Measurements from ENCODE around the gene WFIKKN1.

The WFIKKN1 gene

GRCh38 chr16:621526-622105, 9.2 kb upstream of the WFIKKN1 start:
- Histone ChIP-seq H3K4me3 (no peak overlapping the region), H3K36me3 (replicated peaks) (no peaks in the 10 kb centered on the region), H3K9me3 (no peaks in the 10 kb centered on the region), H3K4me1 (no peaks in the 10 kb centered on the region), H3K27me3 (ENCODE audit: low read depth) (no peaks in the 10 kb centered on the region)
- in situ Hi-C loops (cut with MboI; ENCODE audit: low sequenced_read_pairs): no loop called here
- no peak for DNase-seq (ENCODE audit: low spot score in 2 of 2)

DNA sequence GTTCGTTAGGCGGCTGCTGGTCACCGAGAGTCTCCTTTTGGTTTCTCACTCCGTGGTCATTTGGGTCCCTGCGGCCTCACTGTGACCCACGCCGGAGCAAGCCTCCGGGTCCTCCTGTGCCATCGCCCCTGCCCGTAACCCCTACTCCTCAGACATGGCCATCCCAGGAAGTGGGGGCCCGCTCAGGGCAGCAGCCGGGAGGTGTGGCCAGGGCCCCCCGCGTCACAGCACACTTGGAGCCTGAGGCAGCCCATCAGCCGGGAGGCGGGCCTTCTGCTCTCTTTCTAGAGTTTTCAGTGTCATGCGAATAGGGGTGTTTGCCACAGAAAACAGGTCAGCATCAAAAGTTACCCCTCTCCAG, 7.9 kb upstream of the WFIKKN1 start:
- no peaks in the 10 kb centered on the region for H3K9me3 ChIP-seq
- H3K4me3 ChIP-seq: no peak overlapping the region
- no peaks in the 10 kb centered on the region for H3K4me1 ChIP-seq
- no peaks in the 10 kb centered on the region for H3K27me3 ChIP-seq (ENCODE audit: low read depth)
- DNase-seq (ENCODE audit: low spot score in 2 of 2): no peak
- in situ Hi-C loops (cut with MboI; ENCODE audit: low sequenced_read_pairs): no loop called here
- H3K36me3 ChIP-seq (replicated peaks): no peaks in the 10 kb centered on the region

DNA sequence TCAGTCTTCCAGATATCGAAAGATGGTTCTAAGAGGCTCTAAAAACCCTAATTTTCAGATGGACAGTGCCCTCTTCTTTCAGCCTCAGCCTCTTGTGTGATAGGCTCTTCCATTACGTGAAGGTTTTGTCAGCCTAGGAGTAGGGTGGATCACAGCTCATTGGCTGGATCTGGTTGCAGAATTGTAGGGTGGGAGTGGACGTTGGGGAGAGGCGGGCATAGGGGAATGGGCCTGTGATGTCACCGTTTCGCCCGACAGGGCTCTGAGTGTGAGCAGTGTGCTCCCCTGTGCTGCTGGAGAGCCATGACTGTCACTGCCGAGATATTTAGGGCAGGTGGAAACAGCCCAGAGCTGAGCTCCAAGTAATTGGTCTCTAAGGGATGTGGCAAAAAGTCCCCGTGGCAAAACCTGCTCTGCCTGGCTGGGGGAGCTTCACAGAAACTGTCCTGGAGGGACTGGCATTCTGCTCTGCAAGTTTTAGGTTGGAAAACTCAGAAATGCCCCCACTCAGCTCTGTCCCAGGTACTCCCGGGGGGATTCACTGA, 6.2 kb upstream of the WFIKKN1 start:
- H3K27me3 ChIP-seq (ENCODE audit: low read depth): no peaks in the 10 kb centered on the region
- DNase-seq (ENCODE audit: low spot score in 2 of 2): no peak
- in situ Hi-C loops (cut with MboI; ENCODE audit: low sequenced_read_pairs): no loop called here
- no peaks in the 10 kb centered on the region for H3K9me3 ChIP-seq
- no peak overlapping the region for H3K4me3 ChIP-seq
- H3K4me1 ChIP-seq: no peaks in the 10 kb centered on the region
- peaks cover 3% of the 10 kb centered on the region; the same call in 1 of the 2 replicates for H3K36me3 ChIP-seq (replicated peaks)

- Histone ChIP-seq H3K9me3 (no peaks in the 10 kb centered on the region), H3K4me3 (no peak overlapping the region), H3K36me3 (replicated peaks) (peaks cover 3% of the 10 kb centered on the region; the same call in 1 of the 2 replicates), H3K4me1 (no peaks in the 10 kb centered on the region), H3K27me3 (ENCODE audit: low read depth) (no peaks in the 10 kb centered on the region)
- in situ Hi-C loops (cut with MboI; ENCODE audit: low sequenced_read_pairs): no loop called here
- DNase-seq (ENCODE audit: low spot score in 2 of 2): no peak
These were observed 5.4 kb upstream of the WFIKKN1 start for GRCh38 chr16:625117-625976.

- H3K36me3 ChIP-seq (replicated peaks): peaks cover 3% of the 10 kb centered on the region; the same call in 1 of the 2 replicates
- no peak for DNase-seq (ENCODE audit: low spot score in 2 of 2)
- no peaks in the 10 kb centered on the region for H3K9me3 ChIP-seq
- in situ Hi-C loops (cut with MboI; ENCODE audit: low sequenced_read_pairs): no loop called here
- no peak overlapping the region for H3K4me3 ChIP-seq
- H3K27me3 ChIP-seq (ENCODE audit: low read depth): no peaks in the 10 kb centered on the region
- H3K4me1 ChIP-seq: no peaks in the 10 kb centered on the region
These were observed 4.6 kb upstream of the WFIKKN1 start for GRCh38 chr16:625977-626765.

GRCh38 chr16:626787-627453, 3.9 kb upstream of the WFIKKN1 start:
- no peak for DNase-seq (ENCODE audit: low spot score in 2 of 2)
- no peaks in the 10 kb centered on the region for H3K4me1 ChIP-seq
- H3K4me3 ChIP-seq: no peak overlapping the region
- H3K27me3 ChIP-seq (ENCODE audit: low read depth): no peaks in the 10 kb centered on the region
- no peaks in the 10 kb centered on the region for H3K9me3 ChIP-seq
- peaks cover 3% of the 10 kb centered on the region; the same call in 1 of the 2 replicates for H3K36me3 ChIP-seq (replicated peaks)
- in situ Hi-C loops (cut with MboI; ENCODE audit: low sequenced_read_pairs): no loop called here

GRCh38 chr16:627454-628239, 3.1 kb upstream of the WFIKKN1 start:
- no peaks in the 10 kb centered on the region for H3K9me3 ChIP-seq
- no peaks in the 10 kb centered on the region for H3K27me3 ChIP-seq (ENCODE audit: low read depth)
- no peak overlapping the region for H3K4me3 ChIP-seq
- in situ Hi-C loops (cut with MboI; ENCODE audit: low sequenced_read_pairs): no loop called here
- no peak for DNase-seq (ENCODE audit: low spot score in 2 of 2)
- H3K4me1 ChIP-seq: no peaks in the 10 kb centered on the region
- peaks cover 3% of the 10 kb centered on the region; the same call in 1 of the 2 replicates for H3K36me3 ChIP-seq (replicated peaks)

DNA sequence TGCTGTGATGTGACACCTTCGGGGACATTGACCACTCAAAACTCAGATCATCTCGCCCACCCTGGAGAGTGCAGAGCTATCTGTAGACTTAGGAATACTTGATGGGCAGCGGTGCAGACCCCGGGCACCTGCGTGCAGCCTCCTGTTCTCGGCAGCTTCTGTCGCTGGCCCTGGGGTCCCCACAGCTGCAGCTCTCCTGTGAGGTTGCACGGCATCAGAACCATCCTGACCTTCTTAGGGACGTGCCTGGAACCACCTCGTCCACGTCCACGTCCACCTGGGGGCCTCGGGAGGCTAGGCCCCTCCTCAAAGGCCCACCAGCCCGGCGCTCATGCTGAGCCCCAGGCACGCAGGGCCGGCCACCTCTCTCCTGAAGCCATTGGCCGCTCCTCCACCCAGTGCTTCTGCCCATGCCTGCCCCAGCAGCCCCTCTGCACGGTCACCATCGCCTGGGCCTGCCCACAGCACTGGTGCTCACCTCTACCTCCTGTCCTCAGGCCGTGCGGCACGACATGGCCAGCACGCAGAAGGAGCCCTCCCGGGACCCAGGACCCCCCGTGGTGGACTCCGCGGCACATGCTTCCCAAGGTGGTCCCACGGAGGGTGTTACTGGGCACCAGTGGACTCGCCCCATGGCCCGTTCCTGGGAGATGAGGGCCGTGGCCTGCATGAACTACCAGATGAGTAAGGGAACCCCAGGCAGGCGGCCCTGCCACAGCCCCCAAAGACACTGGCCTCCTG, 2.3 kb upstream of the WFIKKN1 start:
- Histone ChIP-seq H3K4me1 (no peaks in the 10 kb centered on the region), H3K36me3 (replicated peaks) (peaks cover 4% of the 10 kb centered on the region; the same call in 1 of the 2 replicates), H3K4me3 (no peak overlapping the region), H3K9me3 (no peaks in the 10 kb centered on the region), H3K27me3 (ENCODE audit: low read depth) (no peaks in the 10 kb centered on the region)
- in situ Hi-C loops (cut with MboI; ENCODE audit: low sequenced_read_pairs): no loop called here
- no peak for DNase-seq (ENCODE audit: low spot score in 2 of 2)

DNA sequence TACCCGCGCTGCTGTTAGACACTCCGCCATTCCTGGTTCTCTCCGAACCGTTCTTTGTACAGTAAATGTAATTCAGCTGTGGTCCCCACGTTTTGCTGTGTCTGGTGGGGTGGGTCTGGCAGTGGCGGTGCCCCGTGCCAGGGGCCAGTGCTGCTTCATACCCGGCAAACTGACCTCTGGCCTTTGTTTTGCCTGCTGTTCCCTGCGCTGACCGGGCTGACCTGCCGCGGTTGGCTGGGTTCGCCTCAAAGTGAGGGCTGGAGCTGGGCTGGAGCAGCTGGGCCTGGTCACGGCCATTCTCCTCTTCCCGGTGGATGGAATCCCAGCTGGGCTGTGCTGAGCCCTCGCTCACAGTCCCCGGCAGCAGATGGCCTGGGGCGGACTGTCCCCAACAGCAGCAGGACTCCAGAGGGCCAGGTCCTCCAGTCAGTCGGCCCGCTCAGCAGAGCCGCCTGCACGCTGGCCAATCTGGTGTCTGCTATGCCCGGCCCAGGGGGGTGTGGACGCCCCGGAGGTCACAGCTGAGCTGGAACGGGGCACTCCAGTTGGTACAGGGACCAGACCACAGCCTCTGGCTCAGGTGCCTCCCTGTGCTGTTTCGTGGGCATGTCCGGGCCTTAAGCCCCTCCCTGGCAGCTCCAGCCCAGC, 1.5 kb upstream of the WFIKKN1 start:
- DNase-seq (ENCODE audit: low spot score in 2 of 2): no peak
- no peaks in the 10 kb centered on the region for H3K9me3 ChIP-seq
- no peak overlapping the region for H3K4me3 ChIP-seq
- no peaks in the 10 kb centered on the region for H3K27me3 ChIP-seq (ENCODE audit: low read depth)
- H3K4me1 ChIP-seq: no peaks in the 10 kb centered on the region
- peaks cover 12% of the 10 kb centered on the region; the same call in 1 of the 2 replicates for H3K36me3 ChIP-seq (replicated peaks)
- in situ Hi-C loops (cut with MboI; ENCODE audit: low sequenced_read_pairs): no loop called here

DNA sequence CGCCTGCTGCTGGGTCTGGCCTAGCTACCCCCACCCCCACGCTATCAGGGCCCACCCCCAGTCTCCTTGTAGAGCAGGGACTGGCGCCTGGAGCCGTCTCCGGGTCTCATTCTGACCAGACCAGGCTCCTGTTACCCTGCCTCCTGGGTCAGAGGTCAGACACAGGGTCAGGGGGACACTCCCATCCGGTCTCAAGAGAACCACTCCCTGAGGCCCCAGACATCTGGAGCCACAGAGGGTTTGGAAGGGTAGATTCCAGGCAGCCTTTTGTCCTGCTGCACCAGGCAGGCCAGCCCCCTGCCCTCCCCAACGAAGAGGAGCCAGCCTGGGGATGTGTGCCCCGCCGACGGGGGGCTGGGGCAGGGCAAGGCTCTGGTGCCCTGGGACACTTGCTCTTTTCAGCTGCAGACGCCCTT, 944 bp upstream of the WFIKKN1 start:
- Histone ChIP-seq H3K4me3 (no peak overlapping the region), H3K36me3 (replicated peaks) (peaks cover 15% of the 10 kb centered on the region; the same call in 1 of the 2 replicates)

DNA sequence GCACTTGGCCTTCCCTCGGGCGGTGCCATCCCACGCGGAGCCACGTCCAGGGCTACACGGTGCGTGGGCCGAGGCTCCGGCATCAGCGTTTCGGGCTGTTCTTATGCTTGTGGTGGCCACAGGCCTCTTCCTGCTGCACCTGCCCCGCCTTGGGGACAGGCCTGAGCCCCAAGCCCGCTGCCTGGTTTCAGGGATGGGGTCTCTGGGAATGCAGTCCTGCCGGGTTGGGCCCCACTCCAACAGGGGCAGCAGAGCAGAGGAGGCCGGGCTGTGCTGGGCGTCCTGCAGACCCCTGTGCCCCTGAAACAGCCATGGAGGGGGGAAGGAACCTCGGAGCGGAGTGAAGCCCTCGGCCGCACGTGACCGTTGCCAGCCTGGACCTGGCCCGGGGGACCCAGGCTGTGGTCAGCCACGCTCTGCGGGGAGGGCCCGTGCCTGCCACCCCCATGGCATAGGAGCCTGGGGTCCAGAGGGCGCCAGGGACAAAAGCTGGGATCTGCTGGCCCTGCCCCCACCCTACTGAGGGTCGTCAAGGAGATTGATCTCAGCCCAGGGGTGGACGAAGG, 453 bp upstream of the WFIKKN1 start:
- H3K4me1 ChIP-seq: no peaks in the 10 kb centered on the region
- no peak for DNase-seq (ENCODE audit: low spot score in 2 of 2)
- in situ Hi-C loops (cut with MboI; ENCODE audit: low sequenced_read_pairs): no loop called here

More for the DNA sequence above, 944 bp upstream of the WFIKKN1 start:
- H3K9me3 ChIP-seq: no peaks in the 10 kb centered on the region
- H3K27me3 ChIP-seq (ENCODE audit: low read depth): no peaks in the 10 kb centered on the region
- no peak for DNase-seq (ENCODE audit: low spot score in 2 of 2)
- in situ Hi-C loops (cut with MboI; ENCODE audit: low sequenced_read_pairs): no loop called here
- no peaks in the 10 kb centered on the region for H3K4me1 ChIP-seq

More for the DNA sequence above, 453 bp upstream of the WFIKKN1 start:
- Histone ChIP-seq H3K27me3 (ENCODE audit: low read depth) (no peaks in the 10 kb centered on the region), H3K36me3 (replicated peaks) (peaks cover 15% of the 10 kb centered on the region; the same call in 1 of the 2 replicates), H3K4me3 (no peak overlapping the region), H3K9me3 (no peaks in the 10 kb centered on the region)

Measured in HAP-1 (cell line).